SK-N-SH (cell line): ENCODE measurements around the gene CDH20. TPM values are rescaled to one million over a fixed set of nuclear protein-coding genes. Genes with fewer than 3 reads are reported as not detected.

ENCODE experiments used
- CTCF ChIA-PET: fragments of 300-600, 350-600 bp; formaldehyde crosslinking; extraction: SDS; loops from one replicate; lab custom pipeline; 2021; lab: Yijun Ruan, JAX
- POLR2A ChIA-PET: fragments of 350-600 bp; sonication (Branson Sonifier 250); formaldehyde crosslinking; extraction: SDS; loops from one replicate; lab custom pipeline; 2020; ENCODE audit warnings: antibody characterized with exemption, inconsistent platforms; lab: Yijun Ruan, JAX
- DNase-seq: peaks from one replicate; pipeline ENCODE4 v3.0.0; 2012
- H2AFZ ChIP-seq: fragments of 200-600 bp; sonication (generic); 2 replicates; pipeline ENCODE4 v1.8.1; 2016; ENCODE audit warnings: antibody characterized with exemption, mild to moderate bottlenecking, low read depth
- H3F3A ChIP-seq: fragments of 200-600 bp; sonication (generic); replicated peaks from 2 replicates; pipeline ENCODE3; 2016; ENCODE audit warnings: antibody characterized with exemption, mild to moderate bottlenecking; ENCODE audit not compliant: insufficient read depth
- H3K27ac ChIP-seq, 2 experiments: fragments of 200-500 bp in 1 of 2; fragments of 200-600 bp in 1 of 2; sonication (Bioruptor generic) in 1 of 2; sonication (generic), shearing (Covaris generic) in 1 of 2; 2 replicates each; pipeline versions ENCODE4 v1.5.1 to v1.6.1; 2014 to 2016; ENCODE audit warnings: low read depth in 2 of 2, inconsistent platforms in 1 of 2, low read length in 1 of 2, mild to moderate bottlenecking in 1 of 2, mixed read lengths in 1 of 2
- H3K27me3 ChIP-seq: fragments of 200-600 bp; sonication (generic), shearing (Covaris generic); 2 replicates; pipeline ENCODE4 v1.6.1; 2016; ENCODE audit warnings: mixed run types; ENCODE audit not compliant: insufficient read depth
- H3K36me3 ChIP-seq, 2 experiments: fragments of 200-500 bp in 1 of 2; fragments of 200-600 bp in 1 of 2; sonication (Bioruptor generic) in 1 of 2; sonication (generic) in 1 of 2; replicated peaks in 1 of 2; 2 replicates each; pipeline versions ENCODE3 to v1.5.1; 2014 to 2016; ENCODE audit warnings: low read length in 1 of 2, mild to moderate bottlenecking in 1 of 2; ENCODE audit not compliant: insufficient read depth in 2 of 2, control insufficient read depth in 1 of 2
- H3K4me1 ChIP-seq, 2 experiments: fragments of 200-500 bp in 1 of 2; fragments of 200-600 bp in 1 of 2; sonication (Bioruptor generic) in 1 of 2; sonication (generic), shearing (Covaris generic) in 1 of 2; 2 replicates each; pipeline versions ENCODE4 v1.5.1 to v1.6.1; 2014 to 2016; ENCODE audit warnings: low read depth in 1 of 2, low read length in 1 of 2, mixed run types in 1 of 2; ENCODE audit not compliant: insufficient read depth in 2 of 2, control insufficient read depth in 1 of 2
- H3K4me2 ChIP-seq: fragments of 200-600 bp; sonication (generic), shearing (Covaris generic); 2 replicates; pipeline ENCODE4 v1.6.1; 2017; ENCODE audit warnings: mixed run types
- H3K4me3 ChIP-seq, 2 experiments: fragments of 200-500 bp in 1 of 2; fragments of 200-600 bp in 1 of 2; sonication (Bioruptor generic) in 1 of 2; sonication (generic), shearing (Covaris generic) in 1 of 2; 2 replicates each; pipeline versions ENCODE4 v1.5.1 to v1.8.1; 2014 to 2016; ENCODE audit warnings: low read depth in 2 of 2, inconsistent platforms in 1 of 2, low read length in 1 of 2, mild to moderate bottlenecking in 1 of 2, mixed read lengths in 1 of 2, moderate library complexity in 1 of 2
- H3K79me2 ChIP-seq: fragments of 200-600 bp; sonication (generic); 2 replicates; pipeline ENCODE4 v1.8.1; 2017; ENCODE audit warnings: mild to moderate bottlenecking; ENCODE audit not compliant: insufficient read depth
- H3K9ac ChIP-seq: fragments of 200-600 bp; sonication (generic); 2 replicates; pipeline ENCODE4 v1.6.1; 2017; ENCODE audit warnings: mixed run types
- H3K9me2 ChIP-seq: fragments of 200-600 bp; sonication (generic); 2 replicates; pipeline ENCODE4 v1.6.1; 2017; ENCODE audit warnings: mixed run types
- H3K9me3 ChIP-seq: fragments of 200-600 bp; sonication (generic); 2 replicates; pipeline ENCODE4 v1.6.1; 2017; ENCODE audit warnings: mixed run types, mild to moderate bottlenecking, moderate library complexity
- H4K20me1 ChIP-seq: fragments of 200-600 bp; sonication (generic); 2 replicates; pipeline ENCODE4 v1.6.1; 2017; ENCODE audit warnings: mild to moderate bottlenecking, mixed run types; ENCODE audit not compliant: insufficient read depth
- ELF1 ChIP-seq: IDR thresholded peaks from 2 replicates; pipeline ENCODE4 v1.4.0; 2012
- MEF2A ChIP-seq: IDR thresholded peaks from 2 replicates; pipeline ENCODE4 v1.4.0; 2012; ENCODE audit warnings: low read depth, borderline replicate concordance
- MXI1 ChIP-seq: IDR thresholded peaks from 2 replicates; pipeline ENCODE4 v1.6.1; 2012; ENCODE audit warnings: mild to moderate bottlenecking, low read depth, low read length, improper control_type of control experiment
- NFIC ChIP-seq: IDR thresholded peaks from 2 replicates; pipeline ENCODE4 v1.4.0; 2012; ENCODE audit warnings: borderline replicate concordance
- RAD21 ChIP-seq: IDR thresholded peaks from 2 replicates; pipeline ENCODE4 v1.6.1; 2012; ENCODE audit warnings: mild to moderate bottlenecking, low read length
- RCOR1 ChIP-seq: fragments of 150-350 bp; IDR thresholded peaks from 2 replicates; pipeline ENCODE4 v1.6.1; 2017; ENCODE audit warnings: antibody characterized with exemption, low read length
- RXRA ChIP-seq: IDR thresholded peaks from 2 replicates; pipeline ENCODE4 v1.4.0; 2012; ENCODE audit warnings: low read depth, mild to moderate bottlenecking, borderline replicate concordance
- WGBS: methylation state at CpG from one replicate; pipeline ENCODE4 v1.1.6; 2017; ENCODE audit warnings: low lambda C conversion rate; 5-methylcytosine and 5-hydroxymethylcytosine counted together
- polyA plus RNA-seq, 3 experiments: library from polyadenylated mRNA; depleted of rRNA; stranded (reverse); fragments of >200 nt; gene quantifications; 2 replicates each; pipeline ENCODE4 v1.2.3, GENCODE V29; 2012
- TF ChIP-seq, protein P1 (sequence below): IDR thresholded peaks from 2 replicates; pipeline ENCODE4; 2012
- TF ChIP-seq, protein P2 (sequence below): fragments of 200-600 bp; sonication (generic); IDR thresholded peaks from 2 replicates; pipeline ENCODE4 v1.6.1; 2017; ENCODE audit warnings: antibody characterized with exemption, mild to moderate bottlenecking, moderate library complexity
- TF ChIP-seq, protein P3 (sequence below): IDR thresholded peaks from 2 replicates; pipeline ENCODE4 v1.4.0; 2012; ENCODE audit warnings: low read depth, borderline replicate concordance
- TF ChIP-seq, protein P4 (sequence below): IDR thresholded peaks from 2 replicates; pipeline ENCODE4 v1.4.0; 2012; ENCODE audit warnings: low read depth

Gene CDH20
- polyA plus RNA-seq, 1 of the 3 experiments (the other 2 are of a cell fraction), result 1.1 TPM

DNA sequence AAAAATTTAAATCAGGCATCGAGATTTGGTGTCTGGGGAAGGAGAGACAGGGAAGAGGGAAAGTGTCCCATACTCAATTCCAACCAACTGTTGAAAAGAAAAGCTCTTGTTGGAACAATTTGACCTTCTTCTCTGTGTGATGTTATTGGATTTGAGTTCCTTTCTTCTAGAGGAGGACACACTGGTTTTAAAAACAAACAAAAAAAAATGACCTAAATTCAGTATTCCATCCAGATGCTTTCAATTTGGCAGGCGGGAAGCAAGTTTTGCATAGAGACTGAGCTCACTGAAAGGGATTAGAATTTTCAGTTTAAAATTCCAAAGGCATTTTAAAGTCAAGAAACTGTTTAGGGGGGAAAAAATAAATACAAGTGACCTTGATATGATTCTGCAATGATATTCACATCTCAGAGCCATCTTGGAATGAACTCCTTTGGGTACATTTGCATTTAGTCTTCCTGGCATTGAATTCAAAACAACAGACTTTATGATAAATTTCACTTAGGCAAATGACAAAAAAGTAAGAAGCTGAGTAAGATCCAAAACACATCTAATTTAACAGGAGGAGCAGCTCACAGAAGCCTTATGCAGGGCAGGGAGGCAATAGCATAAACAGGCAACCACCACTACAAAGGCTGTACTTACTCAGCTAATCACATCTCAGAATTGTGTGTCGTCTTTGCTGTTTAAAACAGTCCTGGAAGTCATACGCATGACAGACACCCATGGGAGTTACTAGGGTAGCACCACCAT lies 126.8 kb downstream of the CDH20 start:
- H3K27me3 ChIP-seq, result no peaks in the 10 kb centered on the region
- H3K9me3 ChIP-seq, result no peaks in the 10 kb centered on the region
- H3K9me2 ChIP-seq, result no peaks in the 10 kb centered on the region
- H3K79me2 ChIP-seq, result no peaks in the 10 kb centered on the region
- H3K4me2 ChIP-seq, result no peak overlapping the region
- TF ChIP-seq, protein P1, sequence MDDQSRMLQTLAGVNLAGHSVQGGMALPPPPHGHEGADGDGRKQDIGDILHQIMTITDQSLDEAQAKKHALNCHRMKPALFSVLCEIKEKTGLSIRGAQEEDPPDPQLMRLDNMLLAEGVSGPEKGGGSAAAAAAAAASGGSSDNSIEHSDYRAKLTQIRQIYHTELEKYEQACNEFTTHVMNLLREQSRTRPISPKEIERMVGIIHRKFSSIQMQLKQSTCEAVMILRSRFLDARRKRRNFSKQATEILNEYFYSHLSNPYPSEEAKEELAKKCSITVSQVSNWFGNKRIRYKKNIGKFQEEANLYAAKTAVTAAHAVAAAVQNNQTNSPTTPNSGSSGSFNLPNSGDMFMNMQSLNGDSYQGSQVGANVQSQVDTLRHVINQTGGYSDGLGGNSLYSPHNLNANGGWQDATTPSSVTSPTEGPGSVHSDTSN, result no peak
- TF ChIP-seq, protein P2, sequence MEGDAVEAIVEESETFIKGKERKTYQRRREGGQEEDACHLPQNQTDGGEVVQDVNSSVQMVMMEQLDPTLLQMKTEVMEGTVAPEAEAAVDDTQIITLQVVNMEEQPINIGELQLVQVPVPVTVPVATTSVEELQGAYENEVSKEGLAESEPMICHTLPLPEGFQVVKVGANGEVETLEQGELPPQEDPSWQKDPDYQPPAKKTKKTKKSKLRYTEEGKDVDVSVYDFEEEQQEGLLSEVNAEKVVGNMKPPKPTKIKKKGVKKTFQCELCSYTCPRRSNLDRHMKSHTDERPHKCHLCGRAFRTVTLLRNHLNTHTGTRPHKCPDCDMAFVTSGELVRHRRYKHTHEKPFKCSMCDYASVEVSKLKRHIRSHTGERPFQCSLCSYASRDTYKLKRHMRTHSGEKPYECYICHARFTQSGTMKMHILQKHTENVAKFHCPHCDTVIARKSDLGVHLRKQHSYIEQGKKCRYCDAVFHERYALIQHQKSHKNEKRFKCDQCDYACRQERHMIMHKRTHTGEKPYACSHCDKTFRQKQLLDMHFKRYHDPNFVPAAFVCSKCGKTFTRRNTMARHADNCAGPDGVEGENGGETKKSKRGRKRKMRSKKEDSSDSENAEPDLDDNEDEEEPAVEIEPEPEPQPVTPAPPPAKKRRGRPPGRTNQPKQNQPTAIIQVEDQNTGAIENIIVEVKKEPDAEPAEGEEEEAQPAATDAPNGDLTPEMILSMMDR, result no peak
- TF ChIP-seq, all 33 proteins: peak for 0
- H3K9ac ChIP-seq, result no peak overlapping the region
- H3F3A ChIP-seq, result peaks cover 4% of the 10 kb centered on the region
- 70% methylated on average over 4 of the region's 4 CpGs for WGBS
- ChIA-PET POLR2A (no interaction called here), CTCF (interaction anchor here (0.7 kb wide), 1 partner anchor 24 kb away, joined by 3 read pairs; no protein-coding TSS in a partner anchor)
- H3K36me3 ChIP-seq, result no peaks in the 10 kb centered on the region
- no peak overlapping the region for H3K27ac ChIP-seq
- H3K4me3 ChIP-seq, result no peak overlapping the region
- no peak for DNase-seq
- peaks cover 0 to 4% of the 10 kb centered on the region in 2 experiments; a peak in 1 of 4 replicates for H3K4me1 ChIP-seq
- H4K20me1 ChIP-seq, result no peaks in the 10 kb centered on the region
- H2AFZ ChIP-seq, result no peak overlapping the region

DNA sequence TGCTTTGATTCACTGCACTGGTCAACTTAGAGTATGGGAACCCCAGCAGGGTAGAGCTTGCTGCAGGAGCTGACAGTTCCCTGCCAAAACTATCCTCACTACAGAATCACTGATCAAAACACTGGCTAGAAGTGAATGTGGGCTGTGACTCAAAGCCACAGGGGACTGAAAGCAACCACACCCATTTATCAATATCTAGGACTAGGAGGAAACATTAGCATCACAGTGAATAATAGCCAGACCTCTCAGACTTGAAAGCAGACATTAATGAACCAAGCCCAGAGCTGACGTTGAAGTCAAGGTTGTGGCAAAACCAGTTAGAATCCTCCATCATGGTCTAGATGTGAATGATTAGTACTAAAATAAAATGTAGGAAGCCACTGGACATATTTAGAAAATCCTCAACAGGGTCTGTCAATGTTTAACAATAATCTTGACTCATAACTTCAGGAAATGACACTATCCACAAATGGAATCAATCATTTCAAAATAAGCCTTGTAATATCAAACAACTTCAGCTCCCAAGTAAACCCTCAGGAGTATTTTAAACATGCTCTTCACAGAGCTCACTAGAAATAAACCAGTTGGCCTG lies 131.4 kb downstream of the CDH20 start:
- Histone ChIP-seq H3K36me3 (no peaks in the 10 kb centered on the region), H3K79me2 (no peaks in the 10 kb centered on the region), H3K27ac (no peak overlapping the region), H3K9me3 (no peaks in the 10 kb centered on the region), H4K20me1 (no peaks in the 10 kb centered on the region), H3K27me3 (no peaks in the 10 kb centered on the region), H3K9me2 (no peaks in the 10 kb centered on the region), H3K4me2 (no peak overlapping the region), H3K4me3 (no peak overlapping the region), H2AFZ (0 out of 2 replicates have a peak overlapping the region, but pooled peaks have one; percentile 11), H3K4me1 (peaks cover 0 to 4% of the 10 kb centered on the region in 2 experiments; a peak in 1 of 4 replicates), H3K9ac (no peak overlapping the region), H3F3A (peaks cover 4% of the 10 kb centered on the region)
- WGBS, result 40% methylated on average over 1 of the region's 1 CpG
- POLR2A ChIA-PET, result no interaction called here
- CTCF ChIA-PET, result no interaction called here
- DNase-seq, result no peak
- no peak for TF ChIP-seq RCOR1

DNA sequence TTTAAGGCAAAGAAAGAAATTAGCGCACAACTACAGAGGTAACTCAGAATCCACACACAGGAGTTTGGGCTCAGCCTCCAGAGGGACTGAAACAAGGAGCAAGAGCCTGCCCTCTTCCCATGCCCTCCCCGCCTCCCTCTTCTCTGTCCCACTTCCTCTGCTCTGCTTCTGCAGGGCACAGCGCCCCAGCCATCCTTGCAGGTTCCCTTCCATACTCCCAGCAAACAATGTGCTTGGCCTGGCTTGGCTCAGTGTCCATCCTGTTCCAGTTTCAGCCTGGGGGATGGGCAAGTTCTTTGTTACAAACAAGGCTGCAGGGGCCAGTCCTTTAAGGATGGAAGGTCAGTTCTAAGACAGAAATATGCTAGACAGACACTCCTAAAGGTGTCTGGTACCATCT lies 133.5 kb downstream of the CDH20 start:
- Histone ChIP-seq H3K27ac (no peak overlapping the region), H3K36me3 (no peaks in the 10 kb centered on the region), H3K9ac (no peak overlapping the region), H4K20me1 (no peaks in the 10 kb centered on the region), H3K9me3 (no peaks in the 10 kb centered on the region), H3K79me2 (no peaks in the 10 kb centered on the region), H3K27me3 (no peaks in the 10 kb centered on the region), H3K4me2 (no peak overlapping the region), H3F3A (peaks cover 4% of the 10 kb centered on the region), H3K4me3 (no peak overlapping the region), H3K9me2 (no peaks in the 10 kb centered on the region), H2AFZ (no peak overlapping the region), H3K4me1 (peaks cover 0 to 6% of the 10 kb centered on the region in 2 experiments; a peak in 2 of 4 replicates)
- 94% methylated on average over 3 of the region's 3 CpGs for WGBS
- POLR2A ChIA-PET, result no interaction called here
- CTCF ChIA-PET, result interaction anchor here (0.7 to 1.3 kb wide), 2 partner anchors 19 to 162 kb away, joined by 3 read pairs; no protein-coding TSS in a partner anchor
- DNase-seq, result no peak
- TF ChIP-seq MEF2A (no peak), NFIC (no peak), MXI1 (no peak), RAD21 (no peak), RCOR1 (no peak), RXRA (no peak), ELF1 (no peak)
- TF ChIP-seq, protein P1, result no peak
- TF ChIP-seq, protein P2, result no peak
- TF ChIP-seq, protein P3, sequence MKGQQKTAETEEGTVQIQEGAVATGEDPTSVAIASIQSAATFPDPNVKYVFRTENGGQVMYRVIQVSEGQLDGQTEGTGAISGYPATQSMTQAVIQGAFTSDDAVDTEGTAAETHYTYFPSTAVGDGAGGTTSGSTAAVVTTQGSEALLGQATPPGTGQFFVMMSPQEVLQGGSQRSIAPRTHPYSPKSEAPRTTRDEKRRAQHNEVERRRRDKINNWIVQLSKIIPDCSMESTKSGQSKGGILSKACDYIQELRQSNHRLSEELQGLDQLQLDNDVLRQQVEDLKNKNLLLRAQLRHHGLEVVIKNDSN, result no peak
- TF ChIP-seq, protein P4, sequence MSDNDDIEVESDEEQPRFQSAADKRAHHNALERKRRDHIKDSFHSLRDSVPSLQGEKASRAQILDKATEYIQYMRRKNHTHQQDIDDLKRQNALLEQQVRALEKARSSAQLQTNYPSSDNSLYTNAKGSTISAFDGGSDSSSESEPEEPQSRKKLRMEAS, result no peak
